HL-60 (cell line): Measurements from ENCODE around the gene SMIM5.

Experiments used
- DNase-seq, 2 experiments: peaks; one replicate each; pipeline ENCODE4 v3.0.0-alpha.2; 2010 to 2020; ENCODE audit warnings: low read depth in 1 of 2, low spot score in 1 of 2
- H3K27ac ChIP-seq: fragments of 250-450 bp; sonication (Bioruptor Pico); replicated peaks from 2 replicates; pipeline ENCODE4 v1.5.1; 2020; ENCODE audit warnings: mild to moderate bottlenecking, moderate library complexity
- H3K27me3 ChIP-seq: fragments of 250-450 bp; sonication (Bioruptor Pico); 2 replicates; pipeline ENCODE4 v1.5.1; 2021; ENCODE audit warnings: mild to moderate bottlenecking, moderate library complexity; ENCODE audit not compliant: insufficient read depth, poor library complexity, severe bottlenecking
- H3K4me3 ChIP-seq: replicated peaks from 2 replicates; pipeline ENCODE4 v1.5.1; 2011; ENCODE audit warnings: mild to moderate bottlenecking, control low read depth, low read length; ENCODE audit not compliant: insufficient read depth
- CTCF ChIP-seq: IDR thresholded peaks from one replicate; pipeline ENCODE4 v1.5.1; 2011; ENCODE audit warnings: low read length, control low read depth, inconsistent platforms; ENCODE audit not compliant: insufficient read depth
- GABPA ChIP-seq: IDR thresholded peaks from 2 replicates; pipeline ENCODE4 v1.6.1; 2012; ENCODE audit warnings: low read depth
- POLR2AphosphoS5 ChIP-seq: IDR thresholded peaks from 2 replicates; pipeline ENCODE4 v1.6.1; 2012; ENCODE audit warnings: low read depth
- REST ChIP-seq: IDR thresholded peaks from 2 replicates; pipeline ENCODE4 v1.6.1; 2012; ENCODE audit warnings: low read depth; ENCODE audit not compliant: insufficient replicate concordance
- SPI1 ChIP-seq: IDR thresholded peaks from 2 replicates; pipeline ENCODE4 v1.6.1; 2012; ENCODE audit warnings: low read depth, mild to moderate bottlenecking, borderline replicate concordance

The SMIM5 gene

GRCh38 chr17:75639327-75639726 lies 6.1 kb downstream of the SMIM5 start:
- DNase-seq, result no peak
- TF ChIP-seq SPI1, result no peak
- H3K4me3 ChIP-seq, result no peak overlapping the region
- no peak overlapping the region for H3K27ac ChIP-seq
- no peaks in the 10 kb centered on the region for H3K27me3 ChIP-seq

GRCh38 chr17:75639771-75640555 lies 6.7 kb downstream of the SMIM5 start:
- Histone ChIP-seq H3K27me3 (no peaks in the 10 kb centered on the region), H3K27ac (no peak overlapping the region), H3K4me3 (no peak overlapping the region)
- DNase-seq, result no peak
- TF ChIP-seq REST, result no peak
- no peak for TF ChIP-seq CTCF
- TF ChIP-seq SPI1, result no peak
- no peak for TF ChIP-seq POLR2AphosphoS5
- TF ChIP-seq GABPA, result no peak

GRCh38 chr17:75640556-75641119 lies 7.4 kb downstream of the SMIM5 start:
- Histone ChIP-seq H3K27me3 (no peaks in the 10 kb centered on the region), H3K27ac (no peak overlapping the region), H3K4me3 (no peak overlapping the region)
- DNase-seq, result no peak
- TF ChIP-seq REST, result no peak
- no peak for TF ChIP-seq CTCF
- no peak for TF ChIP-seq GABPA
- no peak for TF ChIP-seq POLR2AphosphoS5
- no peak for TF ChIP-seq SPI1

GRCh38 chr17:75641343-75641742 lies 8.1 kb downstream of the SMIM5 start:
- no peak for DNase-seq
- TF ChIP-seq GABPA, result no peak
- no peak for TF ChIP-seq POLR2AphosphoS5
- TF ChIP-seq CTCF, result no peak
- TF ChIP-seq REST, result no peak
- no peak for TF ChIP-seq SPI1
- no peak overlapping the region for H3K4me3 ChIP-seq
- no peaks in the 10 kb centered on the region for H3K27me3 ChIP-seq
- H3K27ac ChIP-seq, result no peak overlapping the region
